Activated T-cell treated with anti-CD3 and anti-CD28 coated beads for 24 hours (primary cell): Measurements from ENCODE around the gene SPATA3.

Source experiments
- DNase-seq: peaks from one replicate; pipeline ENCODE4 v3.0.0-alpha.2; 2020; ENCODE audit warnings: low read depth

SPATA3 gene

DNA sequence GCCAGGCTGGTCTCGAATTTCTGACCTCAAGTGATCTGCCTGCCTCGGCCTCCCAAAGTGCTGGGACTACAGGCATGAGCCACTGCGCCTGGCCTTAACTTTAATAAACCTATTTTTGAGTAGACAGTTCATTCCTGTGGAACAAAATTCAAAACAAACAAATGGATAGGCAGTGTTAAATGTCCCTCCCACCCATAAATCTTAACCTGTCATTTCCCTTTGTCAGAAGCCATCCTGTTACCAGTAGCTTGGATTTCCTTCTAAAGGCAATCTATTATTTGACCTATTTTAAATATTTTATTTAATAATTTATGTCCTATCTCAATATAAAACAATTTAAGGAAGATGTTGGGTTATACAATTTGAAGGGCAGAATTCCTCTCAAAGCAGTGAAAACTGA, 34.8 kb downstream of the SPATA3 start:
- DNase-seq, result no peak

DNA sequence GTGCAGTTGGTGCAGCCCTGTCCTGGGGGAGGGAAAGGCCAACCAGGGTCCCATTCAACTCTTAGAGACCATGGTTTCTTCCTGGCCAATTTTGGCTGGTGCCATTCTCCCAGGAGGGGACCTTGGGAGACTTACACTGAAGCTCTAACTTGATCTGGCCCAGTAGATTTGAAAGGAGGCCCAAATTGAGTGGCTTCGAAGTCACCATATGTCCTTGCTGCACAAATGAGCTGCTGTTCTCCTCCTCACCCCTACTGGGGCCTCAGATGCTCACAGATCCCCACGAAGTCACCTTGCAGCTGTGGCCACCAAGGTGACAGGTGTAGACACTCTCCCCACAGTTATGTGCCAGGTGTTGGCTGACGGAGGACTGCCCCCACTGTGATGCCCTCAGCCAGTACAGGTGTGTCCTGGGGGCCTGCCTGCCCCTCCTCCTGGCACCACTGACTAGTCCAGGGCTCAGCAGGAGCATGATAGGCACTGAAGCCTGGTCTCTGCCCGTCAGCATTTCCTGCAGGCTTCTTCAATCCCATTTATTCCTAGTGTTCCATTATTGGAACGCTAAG, 36.7 kb downstream of the SPATA3 start:
- DNase-seq, result no peak

DNA sequence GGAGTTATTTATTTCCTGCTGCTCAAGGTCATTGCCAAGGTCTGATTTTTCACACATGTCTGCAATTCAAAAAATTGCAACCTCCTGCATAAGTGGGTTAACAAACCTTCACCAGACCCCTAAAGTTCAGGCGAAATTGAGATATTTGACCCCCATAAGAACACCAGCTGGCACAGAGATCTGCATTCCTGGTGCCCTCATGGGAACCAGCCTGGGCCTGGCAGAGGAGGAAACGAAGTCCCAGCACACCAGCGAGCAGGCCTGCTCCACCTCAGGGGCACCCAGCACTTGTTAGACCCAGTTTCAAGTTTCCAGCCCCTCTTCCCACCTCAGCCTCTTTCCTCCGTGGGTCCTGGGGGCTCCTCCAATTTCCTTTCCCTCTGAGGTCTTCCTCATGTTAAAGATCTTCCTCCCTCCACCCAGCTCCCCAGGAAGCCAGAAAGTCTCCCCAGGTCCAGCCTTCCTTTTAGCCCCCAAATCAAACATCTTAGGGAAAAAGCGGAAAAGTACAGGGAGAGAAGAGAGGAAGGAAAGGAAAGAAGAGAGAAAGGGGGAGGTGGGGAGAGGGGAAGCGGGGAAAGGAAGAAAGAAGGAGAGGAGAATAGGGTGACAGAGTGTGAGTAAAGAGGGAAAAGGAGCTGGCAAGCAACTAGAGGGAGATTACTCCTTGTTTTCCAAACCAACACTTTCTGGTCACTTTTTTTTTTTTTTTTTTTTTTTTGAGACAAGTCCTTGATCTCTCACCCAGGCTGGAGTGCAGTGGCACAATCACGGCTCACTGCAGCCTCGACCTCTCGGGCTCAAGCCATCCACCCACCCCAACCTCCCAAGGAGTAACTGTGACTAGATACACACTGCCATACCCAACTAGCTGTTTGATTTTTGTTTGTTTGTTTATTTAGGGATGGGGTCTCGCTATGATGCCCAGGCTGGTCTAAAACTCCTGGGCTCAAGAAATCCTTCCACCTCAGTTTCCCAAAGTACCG, 37.5 kb downstream of the SPATA3 start:
- DNase-seq, result no peak

DNA sequence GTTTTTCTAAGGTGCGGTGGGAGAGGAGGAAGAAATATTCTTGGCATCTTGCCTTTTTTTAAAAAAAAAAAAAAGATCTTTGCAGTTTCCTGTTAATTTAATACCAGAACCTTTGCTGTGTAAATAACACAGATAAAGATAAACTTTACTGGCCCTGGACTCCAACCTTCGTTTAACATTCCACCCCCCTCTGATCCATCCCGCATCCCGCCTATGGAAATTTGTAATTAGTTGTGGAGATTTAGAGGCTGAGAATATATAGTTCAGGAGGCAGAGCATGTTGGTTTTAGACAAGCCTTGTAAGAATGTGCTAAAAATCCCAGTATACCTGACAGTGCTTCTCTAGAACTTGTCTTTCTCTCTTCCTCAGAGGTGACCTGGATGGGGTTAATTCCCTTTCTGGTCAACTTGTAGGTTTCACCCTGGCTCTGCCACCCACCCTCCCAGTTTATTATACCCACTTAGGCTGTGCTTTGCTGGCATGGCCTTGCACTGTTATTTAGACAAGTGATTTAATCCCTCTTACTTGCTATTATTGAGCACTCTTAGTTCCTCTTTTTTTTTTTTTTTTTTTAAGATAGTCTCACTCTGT, 38.5 kb downstream of the SPATA3 start:
- no peak for DNase-seq

DNA sequence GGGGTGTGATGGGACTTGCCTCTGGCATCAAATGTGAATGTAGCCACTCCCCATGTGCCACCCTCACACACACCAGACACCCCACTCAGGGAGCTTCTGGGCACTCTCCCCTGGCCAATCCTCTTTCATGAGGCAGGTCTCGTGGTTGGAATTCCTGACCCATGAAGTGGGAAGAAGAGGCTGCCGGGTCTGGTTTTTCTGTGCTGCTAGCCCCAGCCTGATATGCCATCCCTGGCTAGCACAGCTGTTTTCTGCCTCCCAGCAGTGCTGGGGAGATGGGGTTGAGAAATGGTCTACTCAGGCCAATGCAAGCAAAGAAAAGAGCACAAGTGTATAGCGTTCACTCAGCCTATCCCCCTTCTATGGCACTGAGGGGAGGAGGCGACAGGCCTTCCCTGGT, 40.2 kb downstream of the SPATA3 start:
- DNase-seq, result no peak

DNA sequence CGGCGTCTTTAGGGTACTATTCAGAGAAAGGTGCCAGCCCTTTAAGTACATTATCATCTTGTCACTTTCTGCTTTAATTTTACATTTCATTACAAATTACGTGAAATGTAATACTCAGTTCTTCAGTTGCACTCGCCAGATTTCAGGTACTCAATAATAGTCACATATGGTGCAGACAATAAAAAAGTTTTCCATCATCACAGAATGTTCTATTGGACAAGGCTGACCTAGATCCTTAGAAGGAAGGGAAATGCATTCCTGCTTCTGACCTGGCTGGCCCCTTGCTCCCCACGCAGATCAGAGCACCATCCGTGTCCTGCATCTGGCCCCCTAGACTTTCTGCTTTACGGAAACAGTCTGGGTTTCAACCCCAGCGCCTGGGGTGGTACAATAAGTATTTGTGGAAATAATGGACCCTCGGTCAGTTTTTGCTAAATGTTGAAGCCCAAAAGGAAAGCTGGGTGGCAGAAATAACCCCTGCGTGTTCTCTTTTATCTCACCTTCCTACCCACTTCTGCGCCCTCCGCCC, 40.7 kb downstream of the SPATA3 start:
- no peak for DNase-seq

DNA sequence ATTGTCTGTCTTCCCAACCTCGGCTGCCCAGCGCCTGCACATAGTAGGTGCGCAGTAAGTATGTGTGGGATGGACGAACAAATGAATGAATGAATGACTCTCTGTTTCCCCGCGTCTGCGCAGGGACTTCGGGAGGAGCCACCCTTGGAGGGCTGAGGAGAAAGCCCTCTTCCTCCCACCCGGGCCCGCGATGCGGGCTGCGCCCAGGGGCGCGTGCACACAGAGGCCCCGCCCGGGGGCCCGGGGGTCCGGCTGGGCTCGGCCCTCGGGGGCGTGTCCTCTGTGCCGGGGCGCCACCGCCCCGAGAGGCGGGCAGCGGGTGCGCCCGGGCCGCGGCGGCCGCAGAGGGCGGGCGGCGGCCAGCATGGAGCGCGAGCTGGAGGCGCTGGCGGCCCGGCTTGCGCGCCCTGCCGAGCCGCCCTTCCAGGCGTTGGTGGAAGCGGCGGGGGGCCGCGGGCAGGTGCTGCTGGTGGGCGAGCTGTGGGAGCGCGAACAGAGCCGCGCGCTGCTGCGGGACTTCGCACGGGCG, 41.3 kb downstream of the SPATA3 start, which contains the start of gene C2orf72:
TSS of gene C2orf72 (plus strand) at position 322 of the 529 bp plus-strand sequence. CDS start at position 365, 43 bp downstream.
- DNase-seq, result no peak

DNA sequence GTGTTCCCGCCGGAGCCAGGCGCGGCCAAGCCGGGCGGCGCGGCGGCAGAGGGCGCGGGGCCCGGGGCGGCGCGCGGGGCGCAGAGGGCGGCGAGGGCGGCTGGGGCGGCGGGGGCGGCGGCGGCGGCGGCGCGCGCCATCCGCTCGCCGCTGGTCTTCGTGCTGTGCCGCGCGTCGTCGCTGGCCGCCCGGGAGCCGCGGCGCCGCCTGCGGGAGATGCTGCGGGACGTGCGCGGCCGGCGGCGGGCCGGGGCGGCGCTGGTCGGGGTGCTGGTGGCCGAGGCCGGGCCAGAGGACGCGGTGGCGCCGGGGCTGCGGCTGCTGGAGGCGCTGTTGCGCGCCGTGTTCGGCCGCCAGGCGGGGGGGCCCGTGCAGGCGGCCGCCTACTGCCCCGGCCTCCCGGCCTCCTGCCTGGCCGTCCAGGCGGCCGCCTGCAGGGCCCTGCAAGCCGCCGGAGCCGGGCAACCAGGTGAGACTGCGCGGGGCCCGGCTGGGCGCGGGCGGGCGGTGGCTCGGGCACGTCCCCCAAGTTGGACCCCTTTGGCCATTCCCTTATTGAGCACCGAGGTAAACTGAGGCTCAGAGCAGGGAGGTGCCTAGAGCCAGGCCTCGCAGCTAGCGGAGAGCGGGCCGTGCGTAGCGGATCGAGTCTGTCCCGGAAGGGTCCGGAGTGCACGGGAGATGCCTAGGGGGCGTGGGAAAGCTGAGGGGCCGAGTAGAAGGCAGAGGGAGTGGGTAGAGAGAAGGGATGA, 42.0 kb downstream of the SPATA3 start:
- no peak for DNase-seq

DNA sequence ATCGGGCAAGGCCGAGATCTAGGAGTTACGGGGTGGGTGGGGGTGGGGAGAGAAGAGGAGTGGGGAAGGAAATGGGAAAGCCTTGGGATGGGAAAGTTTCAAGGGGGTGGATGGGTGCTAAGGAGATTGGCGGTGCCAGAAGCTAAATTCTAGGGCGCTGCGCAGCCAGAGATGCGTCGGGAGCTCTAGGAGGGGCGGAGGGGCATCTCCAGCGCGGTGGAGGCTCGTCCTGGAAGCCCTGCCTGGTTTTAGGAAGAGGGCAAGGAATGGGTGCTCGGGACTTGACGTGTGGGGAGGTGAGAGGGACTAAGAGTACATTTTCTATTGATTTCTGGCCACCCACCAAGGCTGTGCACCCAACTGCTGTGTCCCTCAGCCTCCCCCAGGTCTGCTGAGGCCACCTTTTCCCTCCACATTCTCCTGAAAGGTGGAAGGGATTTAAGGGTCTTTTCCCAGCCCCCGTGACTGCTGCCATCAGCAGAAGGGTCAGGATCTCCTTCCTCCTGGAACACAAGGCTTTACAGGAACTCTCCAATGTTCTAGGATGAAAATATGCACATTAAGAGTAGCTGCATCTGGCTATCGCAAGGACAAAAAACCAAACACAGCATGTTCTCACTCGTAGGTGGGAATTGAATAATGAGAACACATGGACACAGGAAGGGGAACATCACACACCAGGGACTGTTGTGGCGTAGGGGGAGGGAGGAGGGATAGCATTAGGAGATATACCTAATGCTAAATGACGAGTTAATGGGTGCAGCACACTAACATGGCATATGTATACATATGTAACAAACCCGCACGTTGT, 42.8 kb downstream of the SPATA3 start:
- DNase-seq, result no peak

DNA sequence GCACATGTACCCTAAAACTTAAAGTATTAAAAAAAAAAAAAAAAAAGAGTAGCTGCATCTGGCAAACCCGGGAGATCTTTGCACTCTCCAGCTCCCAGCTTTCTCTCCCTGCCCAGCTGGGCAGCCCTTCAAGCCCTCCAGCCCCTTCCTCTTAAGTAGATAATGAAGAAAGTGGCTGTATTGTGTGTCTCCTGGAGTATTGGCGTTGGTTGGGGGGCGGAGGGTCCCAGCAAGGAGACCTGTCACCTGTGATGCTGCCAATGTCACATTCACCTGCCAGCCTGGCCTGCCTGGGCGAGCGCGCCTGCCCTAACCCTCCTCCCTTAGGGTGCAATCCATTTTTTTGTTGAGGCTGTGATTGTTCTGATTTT, 43.4 kb downstream of the SPATA3 start:
- DNase-seq, result no peak

DNA sequence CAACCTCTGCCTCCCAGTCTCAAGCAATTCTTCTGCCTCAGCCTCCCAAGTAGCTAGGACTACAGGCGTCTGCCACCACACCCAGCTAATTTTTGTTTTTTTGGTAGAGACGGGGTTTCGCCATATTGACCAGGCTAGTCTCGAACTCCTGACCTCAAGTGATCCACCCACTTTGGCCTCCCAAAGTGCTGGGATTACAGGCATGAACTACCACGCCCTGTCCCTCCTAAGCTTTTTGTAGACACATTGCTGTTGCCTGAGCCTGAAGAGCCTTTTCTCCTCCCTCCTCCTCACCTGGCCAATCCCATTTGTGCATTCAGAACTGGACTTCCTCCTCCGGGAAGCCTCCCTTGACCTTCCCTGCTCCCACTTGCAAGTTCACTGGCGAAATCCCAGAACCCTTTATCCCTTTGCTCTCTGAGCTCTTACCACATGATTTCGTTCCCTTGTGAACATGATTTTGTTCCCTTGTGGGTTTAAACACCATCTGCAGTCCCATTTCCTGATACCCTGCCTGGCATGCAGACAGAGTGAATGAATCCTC, 44.0 kb downstream of the SPATA3 start:
- no peak for DNase-seq

DNA sequence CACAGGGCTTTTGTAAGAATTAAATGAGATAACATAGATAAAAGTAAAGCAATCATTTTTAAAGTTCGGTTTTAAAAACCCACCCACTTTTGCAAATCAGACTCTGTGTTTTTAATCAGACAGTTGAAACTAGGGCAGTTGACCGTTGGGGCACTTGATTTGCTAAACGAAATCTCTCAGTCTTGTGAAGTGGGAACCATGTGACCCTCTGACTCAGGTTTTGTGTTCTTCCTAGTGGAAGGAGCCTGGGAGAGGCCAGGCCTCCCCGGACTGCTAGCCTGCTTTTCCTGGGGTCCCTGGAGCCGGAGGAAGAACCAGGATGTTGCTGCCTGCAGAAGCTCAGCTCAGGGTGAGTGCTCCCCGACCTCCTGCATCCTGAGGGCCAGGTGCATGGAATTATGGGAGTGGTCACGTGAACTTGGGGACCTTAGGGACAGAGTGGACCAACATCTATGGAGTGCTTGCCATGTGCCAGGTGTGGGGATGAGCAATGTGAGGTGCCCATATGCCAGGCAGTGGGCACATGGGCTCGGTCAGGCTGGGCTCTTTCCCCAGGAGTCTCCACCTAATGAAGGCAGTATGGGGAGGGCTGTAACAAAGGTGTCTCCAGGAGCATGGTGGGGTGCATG, 45.3 kb downstream of the SPATA3 start:
- DNase-seq, result no peak

DNA sequence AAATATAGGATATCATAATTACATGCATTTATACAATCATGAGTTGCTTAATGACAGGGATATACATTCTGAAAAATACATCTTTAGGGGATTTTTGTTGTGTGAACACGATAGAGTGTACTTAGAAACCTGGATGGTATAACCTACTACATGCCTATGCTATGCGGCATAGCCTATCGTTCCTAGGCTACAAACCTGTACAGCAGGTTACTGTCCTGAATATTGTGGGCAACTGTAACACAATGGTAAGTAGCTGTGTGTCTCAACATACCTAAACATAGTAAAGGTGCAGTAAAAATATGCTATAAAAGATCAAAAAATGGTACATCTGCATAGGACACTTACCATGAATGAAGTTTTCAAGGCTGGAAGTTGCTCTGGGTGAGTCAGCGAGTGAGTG, 47.9 kb downstream of the SPATA3 start:
- no peak for DNase-seq

DNA sequence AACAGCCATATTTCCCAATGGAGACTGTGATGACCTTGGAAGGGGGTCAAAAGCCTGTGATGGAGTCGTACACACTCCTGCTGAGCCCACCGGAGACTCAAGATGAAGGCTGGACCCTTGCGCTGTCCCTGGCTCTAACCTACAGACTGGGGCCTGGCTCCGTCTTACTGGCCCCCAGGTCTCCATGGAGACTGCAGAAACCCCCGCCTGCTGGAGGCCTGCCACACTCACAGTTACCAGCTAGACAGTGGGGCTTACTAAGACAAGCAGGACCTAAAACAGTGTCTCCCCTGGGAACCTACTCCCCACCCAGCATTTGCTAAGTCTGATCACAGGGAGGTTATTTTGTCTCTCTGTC, 51.0 kb downstream of the SPATA3 start:
- no peak for DNase-seq

DNA sequence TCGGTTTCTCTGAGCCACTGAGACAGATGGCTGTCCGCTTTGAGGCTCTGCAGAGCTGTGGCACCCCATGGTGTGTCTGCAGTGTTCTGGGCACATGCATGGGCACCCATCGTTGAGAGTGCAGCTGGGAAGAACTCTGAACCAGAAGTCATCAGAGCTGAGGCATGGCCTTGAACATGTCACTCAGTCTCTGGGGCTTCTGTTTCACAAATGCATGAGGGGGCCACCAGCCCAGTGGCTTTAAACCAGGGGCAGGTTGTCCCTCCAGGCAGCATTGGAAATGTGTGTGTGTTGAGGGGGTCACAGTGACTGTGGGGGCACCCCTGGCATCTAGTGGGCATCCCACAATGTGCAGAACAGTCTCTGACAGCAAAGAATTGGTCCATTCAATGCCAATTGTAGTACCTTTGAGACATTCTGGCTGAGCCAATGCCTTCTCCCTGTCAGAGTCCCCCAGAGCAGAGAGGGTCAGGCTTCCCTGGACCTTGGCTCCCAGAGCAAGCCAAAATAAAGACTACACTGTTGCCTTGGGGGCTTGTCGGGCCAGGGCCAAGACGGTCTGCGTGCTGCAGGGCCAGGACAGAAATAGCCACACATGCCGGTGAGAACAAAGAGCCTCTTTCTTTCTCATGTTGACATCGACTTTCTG, 51.5 kb downstream of the SPATA3 start:
- no peak for DNase-seq

DNA sequence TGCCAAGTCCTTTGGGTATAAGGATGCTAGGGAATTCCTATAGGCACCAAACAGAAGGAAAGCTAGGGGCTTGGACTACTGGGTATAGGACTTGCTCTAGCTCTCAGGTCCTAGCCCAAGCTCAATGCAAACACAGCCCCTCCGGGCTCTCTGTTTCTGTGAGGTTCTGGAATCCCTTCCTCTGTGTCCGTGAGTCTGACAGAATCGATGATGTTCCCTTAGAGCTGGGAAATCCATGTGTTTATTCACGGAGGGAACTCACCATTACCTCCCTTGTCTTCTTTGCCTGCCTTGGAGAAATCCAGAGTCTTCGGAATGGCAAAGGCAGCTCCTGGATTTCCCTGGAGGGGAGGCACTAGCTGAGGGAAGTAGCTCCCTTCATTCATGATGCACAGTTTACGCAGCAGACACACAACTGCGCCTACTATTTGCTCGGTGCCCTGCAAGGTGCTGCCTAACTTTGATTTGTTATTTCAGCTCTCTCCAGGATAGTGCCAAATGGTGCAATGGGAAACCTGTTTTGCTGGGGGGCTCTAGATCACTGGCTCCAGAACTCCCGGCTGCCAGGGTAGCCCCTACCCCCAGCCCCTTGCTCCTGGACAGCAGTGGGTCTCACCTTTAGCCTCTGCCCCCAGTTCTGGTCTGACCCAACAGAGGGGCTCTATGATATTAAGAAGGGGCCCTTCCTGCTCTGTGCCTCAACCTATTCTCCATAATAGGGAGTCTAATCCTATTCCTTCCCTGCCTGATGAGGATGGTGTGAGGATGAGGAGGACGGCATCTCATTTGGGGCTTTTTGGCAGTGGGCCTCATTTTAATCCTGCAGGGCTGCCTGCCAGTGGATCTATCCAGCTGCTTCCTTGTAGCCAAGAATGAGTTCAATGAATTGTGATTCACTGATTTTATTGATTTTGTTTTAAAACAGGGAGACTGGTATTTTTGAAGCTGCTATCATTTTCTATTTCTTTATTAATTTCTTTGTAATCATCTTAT, 52.3 kb downstream of the SPATA3 start:
- DNase-seq, result no peak

DNA sequence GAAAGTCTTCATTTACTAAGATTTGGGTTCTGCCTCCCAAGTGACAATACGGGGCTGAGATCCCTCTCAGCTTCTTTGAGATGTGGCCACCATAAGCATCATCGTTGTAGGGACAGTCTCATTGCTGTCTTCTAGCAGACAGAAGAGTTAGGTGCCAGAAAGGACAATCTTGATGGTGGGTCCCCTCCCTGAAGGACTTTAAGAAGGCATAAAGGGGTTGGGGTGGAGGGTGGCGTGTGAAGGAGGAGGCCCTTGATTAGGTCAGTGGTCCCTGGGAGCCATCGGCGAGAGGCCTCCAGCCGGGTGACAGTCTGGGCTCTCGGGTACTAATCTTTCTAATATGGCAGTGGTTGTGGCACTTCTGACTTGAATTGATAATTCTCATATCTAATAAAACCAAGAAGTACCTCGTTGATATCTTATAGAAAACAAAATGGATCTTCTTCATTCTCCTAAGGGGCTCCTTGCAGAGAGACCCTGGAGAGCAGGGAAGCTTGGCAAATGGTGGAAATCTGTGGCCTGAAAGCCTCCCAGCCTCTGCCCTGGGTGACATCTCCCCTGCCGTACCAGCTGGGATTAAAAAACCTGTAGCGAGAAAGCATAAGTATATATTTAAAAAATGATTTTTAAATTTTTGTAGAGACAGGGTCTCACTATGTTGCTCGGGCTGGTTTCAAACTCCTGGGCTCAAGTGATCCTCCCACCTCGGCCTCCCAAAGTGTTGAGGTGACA, 53.5 kb downstream of the SPATA3 start:
- no peak for DNase-seq
